ENCODE measurements around the gene MUL1.

MUL1 gene

GRCh38 chr1:20465187-20465586 lies 42.8 kb downstream of the MUL1 start:
- Histone ChIP-seq H3K27ac (ENCODE audit: extremely low read depth, low read depth, low read length) (no peak overlapping the region), H3K4me1 (ENCODE audit: control insufficient read depth, insufficient read depth, low read length) (no peaks in the 10 kb centered on the region), H3K9me3 (ENCODE audit: control insufficient read depth, insufficient read depth, low read depth, low read length) (no peaks in the 10 kb centered on the region), H3K36me3 (ENCODE audit: control insufficient read depth in 2 of 2, insufficient read depth in 1 of 2, low read length in 2 of 2) (no peaks in the 10 kb centered on the region), H3K4me3 (ENCODE audit: low read depth, low read length) (no peak overlapping the region)
- ChIA-PET CTCF (interaction anchor here (0.8 to 2.2 kb wide), 3 partner anchors 29 to 312 kb away, joined by 3 to 12 read pairs (median 4); no protein-coding TSS in a partner anchor), POLR2A (interaction anchor here (0.5 to 1.0 kb wide), 2 partner anchors 19 to 313 kb away, joined by 3 to 4 read pairs; no protein-coding TSS in a partner anchor)
- TF ChIP-seq ZNF16 (tag by site-specific recombination; IDR thresholded peaks at IDR 0.05; ENCODE audit: low read depth): no peak
- TF ChIP-seq ZNF24 (tag by site-specific recombination; IDR thresholded peaks at IDR 0.05): no peak
- TF ChIP-seq ELK4 (IDR thresholded peaks at IDR 0.05; ENCODE audit: borderline replicate concordance, low read depth, low read length): no peak

- ChIA-PET POLR2A (no interaction called here), CTCF (interaction anchor here (1.0 kb wide), 1 partner anchor 33 kb away, joined by 4 read pairs; no protein-coding TSS in a partner anchor)
- Histone ChIP-seq H3K27ac (ENCODE audit: extremely low read depth, low read depth, low read length) (no peak overlapping the region), H3K4me3 (ENCODE audit: low read depth, low read length) (no peak overlapping the region), H3K36me3 (ENCODE audit: control insufficient read depth in 2 of 2, insufficient read depth in 1 of 2, low read length in 2 of 2) (no peaks in the 10 kb centered on the region), H3K4me1 (ENCODE audit: control insufficient read depth, insufficient read depth, low read length) (no peaks in the 10 kb centered on the region), H3K9me3 (ENCODE audit: control insufficient read depth, insufficient read depth, low read depth, low read length) (no peaks in the 10 kb centered on the region)
- TF ChIP-seq ZNF837 (tag by site-specific recombination; IDR thresholded peaks at IDR 0.05): no peak
- TF ChIP-seq ZNF624 (tag by site-specific recombination; IDR thresholded peaks at IDR 0.05): no peak
- TF ChIP-seq ZNF776 (tag by site-specific recombination; IDR thresholded peaks at IDR 0.05; ENCODE audit: borderline replicate concordance): no peak
- 0 out of 2 replicates have a peak, but pooled peaks have one; percentile 83 for TF ChIP-seq ZNF521 (tag by site-specific recombination; IDR thresholded peaks at IDR 0.05)
- TF ChIP-seq ZNF513 (tag by site-specific recombination; IDR thresholded peaks at IDR 0.05): peak; percentile 88
Observed at GRCh38 chr1:20463502-20463901, 44.4 kb downstream of the MUL1 start.

GRCh38 chr1:20462397-20462796 lies 45.6 kb downstream of the MUL1 start:
- ChIA-PET POLR2A (no interaction called here), CTCF (interaction anchor here (0.8 kb wide), 1 partner anchor 33 kb away, joined by 3 read pairs; no protein-coding TSS in a partner anchor)
- TF ChIP-seq EGR2 (tag by site-specific recombination; IDR thresholded peaks at IDR 0.05; ENCODE audit: low read depth) (peak; percentile 38; the same call in 1 of the 2 replicates), ZNF155 (tag by site-specific recombination; IDR thresholded peaks at IDR 0.05) (no peak), ZFHX2 (tag by site-specific recombination; conservative IDR thresholded peaks at IDR 0.05) (peak; percentile 29), ZNF558 (tag by site-specific recombination; IDR thresholded peaks at IDR 0.05) (no peak), ZNF645 (tag by site-specific recombination; IDR thresholded peaks at IDR 0.05) (no peak)
- Histone ChIP-seq H3K36me3 (ENCODE audit: control insufficient read depth in 2 of 2, insufficient read depth in 1 of 2, low read length in 2 of 2) (no peaks in the 10 kb centered on the region), H3K4me3 (ENCODE audit: low read depth, low read length) (no peak overlapping the region), H3K4me1 (ENCODE audit: control insufficient read depth, insufficient read depth, low read length) (no peaks in the 10 kb centered on the region), H3K9me3 (ENCODE audit: control insufficient read depth, insufficient read depth, low read depth, low read length) (no peaks in the 10 kb centered on the region), H3K27ac (ENCODE audit: extremely low read depth, low read depth, low read length) (no peak overlapping the region)

GRCh38 chr1:20458717-20459116 lies 49.2 kb downstream of the MUL1 start:
- CTCF ChIA-PET: interaction anchor here (1.0 kb wide), 1 partner anchor 32 kb away, joined by 3 read pairs; no protein-coding TSS in a partner anchor
- TF ChIP-seq ATF2 (tag by site-specific recombination; IDR thresholded peaks at IDR 0.05; ENCODE audit: low read depth) (0 out of 2 replicates have a peak, but pooled peaks have one; percentile 22), ZNF24 (tag by site-specific recombination; IDR thresholded peaks at IDR 0.05) (no peak), ZSCAN5A (tag by site-specific recombination; IDR thresholded peaks at IDR 0.05) (no peak)
- H3K9me3 ChIP-seq (ENCODE audit: control insufficient read depth, insufficient read depth, low read depth, low read length): no peaks in the 10 kb centered on the region
- H3K4me1 ChIP-seq (ENCODE audit: control insufficient read depth, insufficient read depth, low read length): no peaks in the 10 kb centered on the region
- no peak overlapping the region for H3K27ac ChIP-seq (ENCODE audit: extremely low read depth, low read depth, low read length)
- H3K36me3 ChIP-seq (ENCODE audit: control insufficient read depth in 2 of 2, insufficient read depth in 1 of 2, low read length in 2 of 2): no peaks in the 10 kb centered on the region
- POLR2A ChIA-PET: no interaction called here
- no peak overlapping the region for H3K4me3 ChIP-seq (ENCODE audit: low read depth, low read length)

Data from HEK293 (cell line).